GM06990 (cell line): ENCODE data around the gene GPR158.

Experiments
- DNase-seq: peaks from one replicate; pipeline ENCODE4 v3.0.0-alpha.2; 2011; ENCODE audit not compliant: insufficient read length; ENCODE audit errors: extremely low read depth
- H3K27me3 ChIP-seq: replicated peaks from 2 replicates; pipeline ENCODE4 v1.6.0; 2011; ENCODE audit warnings: low read length; ENCODE audit not compliant: control insufficient read depth, insufficient read depth
- H3K36me3 ChIP-seq: 2 replicates; pipeline ENCODE4 v1.5.1; 2011; ENCODE audit warnings: low read length; ENCODE audit not compliant: control insufficient read depth, insufficient read depth
- H3K4me3 ChIP-seq: replicated peaks from 2 replicates; pipeline ENCODE4 v1.5.1; 2011; ENCODE audit warnings: low read depth, mild to moderate bottlenecking, control low read depth, low read length
- TF ChIP-seq, protein P1 (sequence below): IDR thresholded peaks from 2 replicates; pipeline ENCODE4 v1.5.1; 2011; ENCODE audit warnings: low read length, control low read depth, mild to moderate bottlenecking, inconsistent platforms; ENCODE audit not compliant: insufficient read depth, poor library complexity, severe bottlenecking

GPR158 gene

DNA sequence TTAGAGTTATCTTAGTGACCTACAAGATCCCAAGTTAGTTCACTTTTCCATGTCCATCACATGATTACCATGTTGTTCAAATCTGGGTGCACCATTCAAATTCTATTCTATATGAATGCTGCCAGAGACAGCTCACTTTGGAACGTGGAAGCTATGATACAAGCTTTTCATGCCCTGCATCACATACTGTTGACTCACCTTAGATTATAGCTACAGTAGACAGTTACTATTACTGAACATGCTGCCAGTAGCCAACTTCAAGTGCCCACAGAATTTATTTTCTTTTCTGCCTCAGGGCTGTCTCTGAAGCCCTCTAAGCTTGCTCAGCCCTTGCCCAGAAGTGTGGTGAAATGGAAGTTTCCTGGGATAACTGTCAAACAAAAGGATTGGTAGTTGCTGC lies 231.1 kb downstream of the GPR158 start:
- DNase-seq: no peak
- TF ChIP-seq, protein P1, sequence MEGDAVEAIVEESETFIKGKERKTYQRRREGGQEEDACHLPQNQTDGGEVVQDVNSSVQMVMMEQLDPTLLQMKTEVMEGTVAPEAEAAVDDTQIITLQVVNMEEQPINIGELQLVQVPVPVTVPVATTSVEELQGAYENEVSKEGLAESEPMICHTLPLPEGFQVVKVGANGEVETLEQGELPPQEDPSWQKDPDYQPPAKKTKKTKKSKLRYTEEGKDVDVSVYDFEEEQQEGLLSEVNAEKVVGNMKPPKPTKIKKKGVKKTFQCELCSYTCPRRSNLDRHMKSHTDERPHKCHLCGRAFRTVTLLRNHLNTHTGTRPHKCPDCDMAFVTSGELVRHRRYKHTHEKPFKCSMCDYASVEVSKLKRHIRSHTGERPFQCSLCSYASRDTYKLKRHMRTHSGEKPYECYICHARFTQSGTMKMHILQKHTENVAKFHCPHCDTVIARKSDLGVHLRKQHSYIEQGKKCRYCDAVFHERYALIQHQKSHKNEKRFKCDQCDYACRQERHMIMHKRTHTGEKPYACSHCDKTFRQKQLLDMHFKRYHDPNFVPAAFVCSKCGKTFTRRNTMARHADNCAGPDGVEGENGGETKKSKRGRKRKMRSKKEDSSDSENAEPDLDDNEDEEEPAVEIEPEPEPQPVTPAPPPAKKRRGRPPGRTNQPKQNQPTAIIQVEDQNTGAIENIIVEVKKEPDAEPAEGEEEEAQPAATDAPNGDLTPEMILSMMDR: no peak
- Histone ChIP-seq H3K36me3 (no peaks in the 10 kb centered on the region), H3K27me3 (no peaks in the 10 kb centered on the region), H3K4me3 (no peak overlapping the region)

DNA sequence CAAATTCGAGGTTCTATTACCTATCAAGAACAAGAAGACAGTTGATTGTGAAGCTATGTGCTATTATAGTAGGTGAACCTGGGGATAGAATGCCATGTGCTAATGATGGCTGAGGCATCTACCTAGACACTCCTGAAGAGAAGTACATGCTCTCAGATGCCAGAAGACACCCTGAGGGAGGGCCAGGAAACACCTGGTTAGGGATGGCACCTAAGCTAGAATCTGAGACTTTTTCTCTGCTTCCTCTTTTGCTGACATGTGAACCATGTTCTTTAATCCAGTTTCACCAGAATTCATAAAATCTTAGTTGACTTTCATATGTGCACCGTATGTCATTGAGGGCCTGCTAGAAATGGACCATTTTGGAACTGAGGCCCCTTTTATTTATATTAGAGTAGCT lies 242.8 kb downstream of the GPR158 start:
- DNase-seq: no peak
- TF ChIP-seq, protein P1: no peak
- H3K4me3 ChIP-seq: no peak overlapping the region
- H3K27me3 ChIP-seq: no peaks in the 10 kb centered on the region
- H3K36me3 ChIP-seq: no peaks in the 10 kb centered on the region

DNA sequence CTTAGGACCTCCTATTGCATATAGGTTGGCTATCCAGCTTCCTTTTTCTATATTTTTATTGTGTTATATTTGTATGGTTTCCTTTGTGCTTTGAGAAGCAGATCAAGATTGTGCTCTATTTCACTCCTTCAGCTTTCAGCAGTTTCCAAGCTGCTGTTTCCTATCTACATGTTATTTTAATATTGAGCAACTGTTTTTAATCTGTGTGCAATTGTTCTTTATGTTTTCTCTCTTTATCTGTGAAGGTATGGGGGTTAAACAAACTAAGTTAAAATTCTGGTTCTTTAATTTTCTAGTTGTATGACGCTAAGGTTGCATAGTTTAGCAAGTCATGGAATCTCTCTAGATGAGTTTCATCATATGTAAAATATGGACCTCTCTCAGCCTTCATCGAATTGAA lies 251.0 kb downstream of the GPR158 start:
- H3K4me3 ChIP-seq: no peak overlapping the region
- H3K36me3 ChIP-seq: no peaks in the 10 kb centered on the region
- no peaks in the 10 kb centered on the region for H3K27me3 ChIP-seq
- DNase-seq: no peak
- TF ChIP-seq, protein P1: no peak

DNA sequence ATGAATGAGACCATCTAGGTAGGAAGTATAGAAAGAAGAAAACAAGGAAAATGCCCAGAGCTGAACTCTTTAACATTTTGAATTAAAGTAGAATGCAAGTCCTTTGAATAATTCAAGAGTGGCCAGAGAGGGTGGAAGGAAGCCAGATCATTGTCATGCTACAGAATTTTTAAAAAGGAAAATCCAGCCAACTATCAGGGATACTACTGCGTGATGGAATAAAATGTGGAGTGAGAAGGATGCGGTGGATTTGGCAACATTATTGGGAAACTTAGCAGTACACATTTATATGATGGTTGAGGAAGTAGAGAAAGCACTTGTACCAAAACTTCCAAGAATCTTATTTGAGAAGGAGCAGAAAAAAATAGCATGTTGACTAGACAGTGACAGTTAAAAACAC lies 261.6 kb downstream of the GPR158 start:
- H3K27me3 ChIP-seq: no peaks in the 10 kb centered on the region
- TF ChIP-seq, protein P1: no peak
- no peaks in the 10 kb centered on the region for H3K36me3 ChIP-seq
- no peak overlapping the region for H3K4me3 ChIP-seq
- DNase-seq: no peak

DNA sequence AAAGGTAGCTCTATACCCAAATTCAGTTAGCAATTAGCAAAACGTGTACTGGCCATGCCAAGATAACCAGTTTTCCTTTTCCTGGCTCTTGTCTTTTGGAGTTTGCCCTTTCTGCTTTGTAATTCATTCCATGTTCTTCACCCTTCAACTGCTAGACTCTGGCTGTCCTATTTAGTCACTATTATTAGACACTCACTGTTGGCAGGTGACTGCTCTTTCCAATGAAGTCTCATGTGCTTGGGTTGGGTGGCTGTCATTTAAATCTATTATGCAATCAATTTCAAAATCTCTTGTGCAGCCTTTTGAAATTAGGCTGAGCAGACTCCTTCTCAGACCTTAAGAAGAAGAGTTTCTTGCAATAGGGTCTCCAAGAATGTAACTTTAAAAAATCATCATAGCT lies 266.5 kb downstream of the GPR158 start:
- Histone ChIP-seq H3K27me3 (no peaks in the 10 kb centered on the region), H3K4me3 (no peak overlapping the region), H3K36me3 (no peaks in the 10 kb centered on the region)
- TF ChIP-seq, protein P1: no peak
- DNase-seq: no peak

DNA sequence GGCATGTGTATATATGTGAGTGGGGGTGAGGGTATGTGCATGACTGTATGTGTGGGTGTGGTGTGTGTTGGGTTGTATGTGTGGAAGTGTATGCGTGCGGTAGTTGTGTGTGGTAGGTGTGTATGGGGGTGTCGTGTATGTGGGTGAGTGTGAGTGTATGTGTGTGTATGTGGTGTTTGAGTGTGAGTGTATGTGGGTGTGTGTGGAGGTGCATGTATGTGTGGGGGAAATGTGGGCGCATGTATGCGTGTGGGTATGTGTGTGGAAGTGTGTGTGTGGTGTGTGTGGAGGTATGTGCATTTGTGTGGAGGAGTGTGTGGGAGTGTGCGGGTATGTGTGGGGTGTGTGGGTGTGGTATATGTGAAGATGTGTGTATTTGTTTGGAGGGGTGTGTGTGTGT lies 269.5 kb downstream of the GPR158 start:
- TF ChIP-seq, protein P1: no peak
- H3K27me3 ChIP-seq: no peaks in the 10 kb centered on the region
- H3K4me3 ChIP-seq: no peak overlapping the region
- no peak for DNase-seq
- no peaks in the 10 kb centered on the region for H3K36me3 ChIP-seq
